Activated CD8-positive, alpha-beta memory T cell treated with anti-CD3 and anti-CD28 coated beads for 48 hours (primary cell): ENCODE measurements around the gene ATE1.
"Not testable (repeated sequence)": the region's sequence is repeated elsewhere in the genome, so short reads cannot be mapped to it uniquely, and the experiment has no call there.

Source experiments
- DNase-seq, 3 experiments: peaks; one replicate each; pipeline ENCODE4 v3.0.0-alpha.2; 2020; ENCODE audit warnings: low read depth in 2 of 3, low spot score in 2 of 3

The ATE1 gene

GRCh38 chr10:121833387-121833786 is 94.4 kb downstream of the ATE1 start:
- no peak for DNase-seq

GRCh38 chr10:121832647-121833046 is 95.2 kb downstream of the ATE1 start:
- DNase-seq = no peak

- DNase-seq = no peak
These were observed 96.1 kb downstream of the ATE1 start for GRCh38 chr10:121831777-121832176.

GRCh38 chr10:121831237-121831636 is 96.6 kb downstream of the ATE1 start:
- no peak for DNase-seq

GRCh38 chr10:121830101-121830500 is 97.7 kb downstream of the ATE1 start:
- no peak for DNase-seq

- DNase-seq = no peak
These were observed 99.8 kb downstream of the ATE1 start for GRCh38 chr10:121828045-121828444.

GRCh38 chr10:121826773-121827172 is 101.1 kb downstream of the ATE1 start:
- DNase-seq = not testable (repeated sequence)

GRCh38 chr10:121823993-121824463 is 103.8 kb downstream of the ATE1 start:
- no peak for DNase-seq

GRCh38 chr10:121822724-121823123 is 105.1 kb downstream of the ATE1 start:
- no peak for DNase-seq

GRCh38 chr10:121822180-121822579 is 105.7 kb downstream of the ATE1 start:
- DNase-seq = no peak

- DNase-seq = no peak
These were observed 108.8 kb downstream of the ATE1 start for GRCh38 chr10:121819049-121819448.

- no peak for DNase-seq
These were observed 109.2 kb downstream of the ATE1 start for GRCh38 chr10:121818599-121818998.

- DNase-seq = no peak
These were observed 111.6 kb downstream of the ATE1 start for GRCh38 chr10:121816197-121816596.

- DNase-seq = no peak
These were observed 114.0 kb downstream of the ATE1 start for GRCh38 chr10:121813857-121814256.

- no peak for DNase-seq
These were observed 114.5 kb downstream of the ATE1 start for GRCh38 chr10:121813211-121813815.

- no peak for DNase-seq
These were observed 115.8 kb downstream of the ATE1 start for GRCh38 chr10:121812031-121812430.

GRCh38 chr10:121811386-121811785 is 116.4 kb downstream of the ATE1 start:
- DNase-seq = no peak

GRCh38 chr10:121808835-121809234 is 119.0 kb downstream of the ATE1 start:
- no peak for DNase-seq

GRCh38 chr10:121804460-121804859 is 123.4 kb downstream of the ATE1 start:
- DNase-seq = no peak

GRCh38 chr10:121803611-121804010 is 124.2 kb downstream of the ATE1 start:
- no peak for DNase-seq

- no peak for DNase-seq
These were observed 127.0 kb downstream of the ATE1 start for GRCh38 chr10:121800831-121801230.

- no peak for DNase-seq
These were observed 127.7 kb downstream of the ATE1 start for GRCh38 chr10:121800146-121800545.

- DNase-seq = no peak
These were observed 130.3 kb downstream of the ATE1 start for GRCh38 chr10:121797490-121797889.
